HCT116 (cell line): ENCODE data around the gene CERS6. TPM values are rescaled to one million over a fixed set of nuclear protein-coding genes. Genes with fewer than 3 reads are reported as not detected.

ENCODE experiments used
- ATAC-seq: fragments of 200-7000 bp; cut with Tn5 transposase; 2 replicates; pipeline ENCODE4 v1.9.1; 2020; ENCODE audit warnings: mild to moderate bottlenecking, moderate library complexity
- BruUV-seq: library from RNA; stranded (reverse); fragments of 400-500 nt; replicated peaks from 2 replicates; lab custom pipeline; 2021; lab: Mats Ljungman, UMichigan
- CTCF ChIA-PET: fragments of 300-600 bp; sonication (Branson Sonifier 250); formaldehyde crosslinking; loops from one replicate; lab custom pipeline; 2021; ENCODE audit warnings: antibody characterized with exemption; lab: Charles Lee
- POLR2A ChIA-PET: fragments of 300-600, 350-600 bp; sonication (Branson Sonifier 250); formaldehyde crosslinking; loops from one replicate; lab custom pipeline; 2021; ENCODE audit warnings: antibody characterized with exemption; lab: Charles Lee
- RAD21 ChIA-PET, 2 experiments: fragments of 300-600 bp; sonication (Branson Sonifier 250); formaldehyde crosslinking; loops; one replicate each; lab custom pipeline; 2023; ENCODE audit warnings: low total read pairs in 2 of 2; ENCODE audit not compliant: uncharacterized antibody in 2 of 2, unreplicated experiment in 2 of 2, low non-redundant PET in 1 of 2; lab: Charles Lee
- DNase-seq: peaks from one replicate; pipeline ENCODE4 v3.0.0-alpha.2; 2010; ENCODE audit warnings: low read depth, low spot score
- H2AFZ ChIP-seq: fragments of 200-600 bp; shearing (Covaris generic), sonication (generic); 2 replicates; pipeline ENCODE4 v1.6.1; 2017; ENCODE audit warnings: low read depth, mixed run types, mixed read lengths, antibody characterized with exemption, low read length; ENCODE audit not compliant: poor library complexity, severe bottlenecking
- H3K27ac ChIP-seq: 2 replicates; pipeline ENCODE4 v1.5.1; 2012; ENCODE audit warnings: low read depth, low read length
- H3K27me3 ChIP-seq: fragments of 200-600 bp; sonication (generic); 2 replicates; pipeline ENCODE4 v1.6.1; 2016; ENCODE audit warnings: mixed run types, low read length, mixed read lengths; ENCODE audit not compliant: insufficient read depth
- H3K36me3 ChIP-seq, 2 experiments: fragments of 200-500 bp in 1 of 2; fragments of 200-600 bp in 1 of 2; sonication (Bioruptor generic) in 1 of 2; sonication (generic) in 1 of 2; 2 replicates each; pipeline versions ENCODE4 v1.5.1 to v1.6.1; 2014 to 2016; ENCODE audit warnings: low read length in 2 of 2, inconsistent platforms in 1 of 2, mixed read lengths in 1 of 2, mixed run types in 1 of 2; ENCODE audit not compliant: insufficient read depth in 2 of 2, control insufficient read depth in 1 of 2
- H3K4me1 ChIP-seq, 2 experiments: fragments of 200-600 bp in 1 of 2; sonication (generic) in 1 of 2; 2 replicates each; pipeline versions ENCODE4 v1.5.1 to v1.6.1; 2012 to 2017; ENCODE audit warnings: low read length in 2 of 2, inconsistent platforms in 1 of 2, mild to moderate bottlenecking in 1 of 2, mixed read lengths in 1 of 2, mixed run types in 1 of 2, moderate library complexity in 1 of 2; ENCODE audit not compliant: insufficient read depth in 2 of 2, control insufficient read depth in 1 of 2
- H3K4me2 ChIP-seq: fragments of 200-600 bp; sonication (generic); 2 replicates; pipeline ENCODE4 v1.6.1; 2017; ENCODE audit warnings: mixed run types, low read length, mixed read lengths
- H3K4me3 ChIP-seq, 2 experiments: fragments of 200-600 bp in 1 of 2; sonication (generic) in 1 of 2; replicated peaks in 1 of 2; 2 replicates each; pipeline ENCODE4 v1.5.1; 2011 to 2016; ENCODE audit warnings: low read length in 2 of 2, control low read depth in 1 of 2, low read depth in 1 of 2, mild to moderate bottlenecking in 1 of 2, mixed read lengths in 1 of 2, mixed run types in 1 of 2
- H3K79me2 ChIP-seq: fragments of 200-600 bp; sonication (generic); 2 replicates; pipeline ENCODE4 v1.6.1; 2017; ENCODE audit warnings: mild to moderate bottlenecking, mixed run types, low read length, moderate library complexity, mixed read lengths; ENCODE audit not compliant: insufficient read depth
- H3K9ac ChIP-seq: fragments of 200-600 bp; sonication (generic); 2 replicates; pipeline ENCODE4 v1.6.1; 2016; ENCODE audit warnings: low read length, mixed read lengths
- H3K9me2 ChIP-seq: fragments of 200-600 bp; sonication (generic), shearing (Covaris generic); 2 replicates; pipeline ENCODE4 v1.6.1; 2017; ENCODE audit warnings: mixed run types, mild to moderate bottlenecking, moderate library complexity; ENCODE audit not compliant: insufficient read depth
- H3K9me3 ChIP-seq, 2 experiments: fragments of 200-500 bp in 1 of 2; fragments of 200-600 bp in 1 of 2; sonication (Bioruptor generic) in 1 of 2; sonication (generic) in 1 of 2; 2 replicates each; pipeline ENCODE4 v1.6.1; 2014 to 2017; ENCODE audit warnings: low read length in 2 of 2, mixed read lengths in 2 of 2, inconsistent platforms in 1 of 2, low read depth in 1 of 2, mild to moderate bottlenecking in 1 of 2, mixed run types in 1 of 2, moderate library complexity in 1 of 2; ENCODE audit not compliant: control insufficient read depth in 1 of 2, insufficient read depth in 1 of 2
- H4K20me1 ChIP-seq: fragments of 200-600 bp; sonication (generic), shearing (Covaris generic); 2 replicates; pipeline ENCODE4 v1.6.1; 2017; ENCODE audit warnings: mixed run types, mild to moderate bottlenecking, moderate library complexity; ENCODE audit not compliant: insufficient read depth
- ELF1 ChIP-seq: IDR thresholded peaks from 2 replicates; pipeline ENCODE4 v1.6.1; 2012; ENCODE audit warnings: low read depth, borderline replicate concordance
- EZH2 ChIP-seq: fragments of 200-600 bp; sonication (generic); IDR thresholded peaks from 2 replicates; pipeline ENCODE4 v1.6.1; 2017; ENCODE audit warnings: antibody characterized with exemption, mixed run types
- EZH2phosphoT487 ChIP-seq: fragments of 200-600 bp; IDR thresholded peaks from 2 replicates; pipeline ENCODE4 v1.6.1; 2018; ENCODE audit warnings: antibody characterized with exemption, borderline replicate concordance
- FOSL1 ChIP-seq: IDR thresholded peaks from 2 replicates; pipeline ENCODE4 v1.6.1; 2012; ENCODE audit warnings: low read depth
- JUND ChIP-seq: IDR thresholded peaks from 2 replicates; pipeline ENCODE4 v1.6.1; 2012
- POLR2A ChIP-seq: IDR thresholded peaks from 2 replicates; pipeline ENCODE4 v1.7.0; 2011; ENCODE audit warnings: borderline replicate concordance; ENCODE audit not compliant: insufficient read depth, insufficient read length; ENCODE audit errors: extremely low read depth
- RAD21 ChIP-seq: IDR thresholded peaks from 2 replicates; pipeline ENCODE4 v1.6.1; 2012; ENCODE audit warnings: low read depth, mild to moderate bottlenecking
- SIN3A ChIP-seq: IDR thresholded peaks from 2 replicates; pipeline ENCODE4 v1.6.1; 2012; ENCODE audit warnings: low read depth
- SRF ChIP-seq: IDR thresholded peaks from 2 replicates; pipeline ENCODE4 v1.6.1; 2012; ENCODE audit warnings: low read depth
- TCF7L2 ChIP-seq: IDR thresholded peaks from 2 replicates; pipeline ENCODE4 v1.7.0; 2011; ENCODE audit warnings: borderline replicate concordance, inconsistent platforms; ENCODE audit not compliant: insufficient read depth, insufficient read length; ENCODE audit errors: extremely low read depth
- ZFX ChIP-seq: fragments of 450-650 bp; IDR thresholded peaks from 2 replicates; pipeline ENCODE4 v1.6.1; 2017
- ZNF274 ChIP-seq: fragments of 200-500 bp; sonication (Bioruptor generic); IDR thresholded peaks from 2 replicates; pipeline ENCODE4 v1.6.1; 2014; ENCODE audit warnings: mild to moderate bottlenecking, low read depth, low read length, inconsistent platforms
- intact Hi-C: fragments of 100-400 bp; cut with micrococcal nuclease; formaldehyde crosslinking; loops from 2 replicates; pipeline ENCODE4 v1.10.0; 2022
- total RNA-seq: library from RNA; stranded (reverse); gene quantifications from one replicate; pipeline ENCODE4 v1.2.1, GENCODE V29; 2021; ENCODE audit not compliant: unreplicated experiment
- TF ChIP-seq, protein P1 (sequence below): IDR thresholded peaks from 2 replicates; pipeline ENCODE4 v1.6.1; 2012
- TF ChIP-seq, protein P2 (sequence below): IDR thresholded peaks from 2 replicates; pipeline ENCODE4 v1.6.1; 2011; ENCODE audit warnings: mild to moderate bottlenecking, low read length, moderate library complexity; ENCODE audit not compliant: insufficient replicate concordance; ENCODE audit errors: extremely low read depth
- TF ChIP-seq, protein P3 (sequence below): IDR thresholded peaks from 2 replicates; pipeline ENCODE4 v1.6.1; 2012; ENCODE audit warnings: low read depth

CERS6 gene
- total RNA-seq, 1 experiment from 2014 or later = 37.0 TPM

DNA sequence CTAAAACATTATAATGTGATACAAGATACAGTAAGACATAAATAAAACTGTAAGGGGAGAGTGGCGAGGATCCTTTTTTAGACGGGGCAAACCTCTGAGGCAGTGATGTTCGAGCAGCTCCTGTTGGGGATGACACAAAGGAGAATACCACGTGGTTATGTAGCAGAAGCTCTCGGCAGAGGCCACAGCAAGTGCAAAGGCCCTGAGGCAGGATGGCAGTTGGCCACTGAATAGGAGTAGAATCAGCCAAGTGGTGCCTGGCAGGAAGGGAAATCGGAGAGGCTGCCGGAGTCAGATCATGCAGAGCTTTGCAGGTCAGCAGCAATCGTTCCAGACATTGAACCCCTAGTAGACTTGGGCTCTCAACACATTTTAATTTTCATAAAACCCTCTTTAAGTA lies 365.5 kb downstream of the CERS6 start:
- ATAC-seq (no peak), DNase-seq (no peak)
- Histone ChIP-seq H3K27ac (no peak overlapping the region), H3K4me2 (no peak overlapping the region), H3K4me3 (no peak overlapping the region), H3K4me1 (peaks cover 0 to 1% of the 10 kb centered on the region in 2 experiments; a peak in 1 of 4 replicates), H3K9me2 (no peaks in the 10 kb centered on the region), H3K9ac (no peak overlapping the region), H3K27me3 (no peaks in the 10 kb centered on the region), H2AFZ (no peak overlapping the region), H4K20me1 (no peaks in the 10 kb centered on the region), H3K9me3 (no peaks in the 10 kb centered on the region), H3K36me3 (no peaks in the 10 kb centered on the region), H3K79me2 (no peaks in the 10 kb centered on the region)
- ChIA-PET POLR2A (no interaction called here), CTCF (no interaction called here), RAD21 (no interaction called here)
- intact Hi-C loops = no loop called here
- BruUV-seq = no TSS peak
- no peak for TF ChIP-seq EZH2phosphoT487
- TF ChIP-seq SRF = no peak
- TF ChIP-seq JUND = no peak
- TF ChIP-seq, protein P1, sequence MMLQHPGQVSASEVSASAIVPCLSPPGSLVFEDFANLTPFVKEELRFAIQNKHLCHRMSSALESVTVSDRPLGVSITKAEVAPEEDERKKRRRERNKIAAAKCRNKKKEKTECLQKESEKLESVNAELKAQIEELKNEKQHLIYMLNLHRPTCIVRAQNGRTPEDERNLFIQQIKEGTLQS = no peak
- TF ChIP-seq SIN3A = no peak
- no peak for TF ChIP-seq POLR2A

DNA sequence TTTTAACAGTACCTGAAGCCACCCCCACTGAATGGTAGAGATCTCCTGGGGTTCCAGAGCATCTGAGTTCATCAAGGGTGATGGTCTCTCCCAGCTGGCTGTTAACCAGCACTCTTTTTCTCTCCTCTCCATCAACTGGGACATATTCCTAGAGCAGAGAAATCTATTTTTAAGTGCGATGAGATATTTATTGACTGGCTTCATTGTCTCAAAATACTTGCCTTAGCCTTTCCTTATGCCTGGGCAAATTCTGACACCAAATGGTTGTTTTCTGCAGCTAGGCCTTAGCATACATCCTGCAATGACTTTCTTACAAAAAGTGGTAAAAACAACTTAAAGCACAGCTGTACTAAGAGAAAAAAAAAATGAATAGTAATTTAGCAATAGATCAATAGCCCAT lies 365.9 kb downstream of the CERS6 start:
- no peak overlapping the region for H3K27ac ChIP-seq
- no peaks in the 10 kb centered on the region for H3K27me3 ChIP-seq
- no peak overlapping the region for H2AFZ ChIP-seq
- H4K20me1 ChIP-seq = no peaks in the 10 kb centered on the region
- H3K9me2 ChIP-seq = no peaks in the 10 kb centered on the region
- no peak for ATAC-seq
- no peaks in the 10 kb centered on the region for H3K4me1 ChIP-seq
- H3K79me2 ChIP-seq = no peaks in the 10 kb centered on the region
- H3K4me2 ChIP-seq = no peak overlapping the region
- no peaks in the 10 kb centered on the region for H3K36me3 ChIP-seq
- H3K4me3 ChIP-seq = no peak overlapping the region
- BruUV-seq = no TSS peak
- ChIA-PET RAD21 (no interaction called here), CTCF (no interaction called here), POLR2A (no interaction called here)
- no peak for DNase-seq
- H3K9ac ChIP-seq = no peak overlapping the region
- intact Hi-C loops = no loop called here
- no peaks in the 10 kb centered on the region for H3K9me3 ChIP-seq
- no peak for TF ChIP-seq SIN3A
- TF ChIP-seq ZFX = no peak
- TF ChIP-seq EZH2phosphoT487 = no peak
- no peak for TF ChIP-seq ELF1
- no peak for TF ChIP-seq POLR2A
- no peak for TF ChIP-seq EZH2
- TF ChIP-seq, protein P1 = no peak
- TF ChIP-seq, protein P2, sequence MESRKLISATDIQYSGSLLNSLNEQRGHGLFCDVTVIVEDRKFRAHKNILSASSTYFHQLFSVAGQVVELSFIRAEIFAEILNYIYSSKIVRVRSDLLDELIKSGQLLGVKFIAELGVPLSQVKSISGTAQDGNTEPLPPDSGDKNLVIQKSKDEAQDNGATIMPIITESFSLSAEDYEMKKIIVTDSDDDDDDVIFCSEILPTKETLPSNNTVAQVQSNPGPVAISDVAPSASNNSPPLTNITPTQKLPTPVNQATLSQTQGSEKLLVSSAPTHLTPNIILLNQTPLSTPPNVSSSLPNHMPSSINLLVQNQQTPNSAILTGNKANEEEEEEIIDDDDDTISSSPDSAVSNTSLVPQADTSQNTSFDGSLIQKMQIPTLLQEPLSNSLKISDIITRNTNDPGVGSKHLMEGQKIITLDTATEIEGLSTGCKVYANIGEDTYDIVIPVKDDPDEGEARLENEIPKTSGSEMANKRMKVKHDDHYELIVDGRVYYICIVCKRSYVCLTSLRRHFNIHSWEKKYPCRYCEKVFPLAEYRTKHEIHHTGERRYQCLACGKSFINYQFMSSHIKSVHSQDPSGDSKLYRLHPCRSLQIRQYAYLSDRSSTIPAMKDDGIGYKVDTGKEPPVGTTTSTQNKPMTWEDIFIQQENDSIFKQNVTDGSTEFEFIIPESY = no peak
- TF ChIP-seq, protein P3, sequence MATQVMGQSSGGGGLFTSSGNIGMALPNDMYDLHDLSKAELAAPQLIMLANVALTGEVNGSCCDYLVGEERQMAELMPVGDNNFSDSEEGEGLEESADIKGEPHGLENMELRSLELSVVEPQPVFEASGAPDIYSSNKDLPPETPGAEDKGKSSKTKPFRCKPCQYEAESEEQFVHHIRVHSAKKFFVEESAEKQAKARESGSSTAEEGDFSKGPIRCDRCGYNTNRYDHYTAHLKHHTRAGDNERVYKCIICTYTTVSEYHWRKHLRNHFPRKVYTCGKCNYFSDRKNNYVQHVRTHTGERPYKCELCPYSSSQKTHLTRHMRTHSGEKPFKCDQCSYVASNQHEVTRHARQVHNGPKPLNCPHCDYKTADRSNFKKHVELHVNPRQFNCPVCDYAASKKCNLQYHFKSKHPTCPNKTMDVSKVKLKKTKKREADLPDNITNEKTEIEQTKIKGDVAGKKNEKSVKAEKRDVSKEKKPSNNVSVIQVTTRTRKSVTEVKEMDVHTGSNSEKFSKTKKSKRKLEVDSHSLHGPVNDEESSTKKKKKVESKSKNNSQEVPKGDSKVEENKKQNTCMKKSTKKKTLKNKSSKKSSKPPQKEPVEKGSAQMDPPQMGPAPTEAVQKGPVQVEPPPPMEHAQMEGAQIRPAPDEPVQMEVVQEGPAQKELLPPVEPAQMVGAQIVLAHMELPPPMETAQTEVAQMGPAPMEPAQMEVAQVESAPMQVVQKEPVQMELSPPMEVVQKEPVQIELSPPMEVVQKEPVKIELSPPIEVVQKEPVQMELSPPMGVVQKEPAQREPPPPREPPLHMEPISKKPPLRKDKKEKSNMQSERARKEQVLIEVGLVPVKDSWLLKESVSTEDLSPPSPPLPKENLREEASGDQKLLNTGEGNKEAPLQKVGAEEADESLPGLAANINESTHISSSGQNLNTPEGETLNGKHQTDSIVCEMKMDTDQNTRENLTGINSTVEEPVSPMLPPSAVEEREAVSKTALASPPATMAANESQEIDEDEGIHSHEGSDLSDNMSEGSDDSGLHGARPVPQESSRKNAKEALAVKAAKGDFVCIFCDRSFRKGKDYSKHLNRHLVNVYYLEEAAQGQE = no peak
- TF ChIP-seq TCF7L2 = no peak
- TF ChIP-seq RAD21 = no peak
- TF ChIP-seq FOSL1 = no peak
- no peak for TF ChIP-seq ZNF274
